IMR-90 (cell line): Measurements from ENCODE around the gene KIF25. TPM values are rescaled to one million over a fixed set of nuclear protein-coding genes. Genes with fewer than 3 reads are reported as not detected.

ENCODE experiments used
- ATAC-seq: fragments of 200-7000 bp; cut with Tn5 transposase; 2 replicates; pipeline ENCODE4 v1.9.1; 2020; ENCODE audit warnings: low read depth, mild to moderate bottlenecking, moderate library complexity
- BruUV-seq: library from RNA; stranded (reverse); fragments of 400-500 nt; replicated peaks from 2 replicates; lab custom pipeline; 2021; lab: Mats Ljungman, UMichigan
- CTCF ChIA-PET: fragments of 300-600 bp; formaldehyde crosslinking; extraction: SDS; loops from one replicate; lab custom pipeline; 2021; ENCODE audit warnings: antibody characterized with exemption; lab: Yijun Ruan, JAX
- POLR2A ChIA-PET: fragments of 300-600 bp; sonication (Branson Sonifier 250); formaldehyde crosslinking; loops from one replicate; lab custom pipeline; 2022; ENCODE audit warnings: antibody characterized with exemption; ENCODE audit not compliant: unreplicated experiment; lab: Charles Lee
- DNase-seq: peaks from one replicate; pipeline ENCODE4 v3.0.0; 2013
- H2AFZ ChIP-seq: replicated peaks from 2 replicates; pipeline ENCODE3; 2013; ENCODE audit warnings: low read length, mild to moderate bottlenecking; ENCODE audit not compliant: poor library complexity
- H2AK5ac ChIP-seq: 2 replicates; pipeline ENCODE4 v1.6.1; 2013; ENCODE audit warnings: low read depth, low read length, inconsistent platforms
- H2AK9ac ChIP-seq: replicated peaks from 2 replicates; pipeline ENCODE3; 2013; ENCODE audit warnings: mild to moderate bottlenecking, low read depth, low read length, moderate library complexity; ENCODE audit not compliant: poor library complexity
- H2BK120ac ChIP-seq: 2 replicates; pipeline ENCODE4 v1.6.1; 2013; ENCODE audit warnings: low read depth, low read length, inconsistent platforms
- H2BK15ac ChIP-seq: 3 replicates; pipeline ENCODE4 v1.6.1; 2013; ENCODE audit warnings: low read depth, low read length, inconsistent platforms
- H2BK20ac ChIP-seq: 2 replicates; pipeline ENCODE4 v1.6.1; 2013; ENCODE audit warnings: low read depth, mild to moderate bottlenecking, inconsistent platforms, low read length, moderate library complexity
- H2BK5ac ChIP-seq: 2 replicates; pipeline ENCODE4 v1.6.1; 2013; ENCODE audit warnings: mild to moderate bottlenecking, low read depth, low read length, inconsistent platforms; ENCODE audit not compliant: poor library complexity, severe bottlenecking
- H3K14ac ChIP-seq: replicated peaks from 2 replicates; pipeline ENCODE4 v1.6.1; 2013; ENCODE audit warnings: low read depth, low read length, inconsistent platforms
- H3K18ac ChIP-seq: 2 replicates; pipeline ENCODE4 v1.6.1; 2013; ENCODE audit warnings: low read depth, low read length, control low read depth
- H3K23ac ChIP-seq: 2 replicates; pipeline ENCODE4 v1.6.1; 2013; ENCODE audit warnings: low read depth, low read length, inconsistent platforms
- H3K27ac ChIP-seq: 2 replicates; pipeline ENCODE4 v1.5.1; 2013; ENCODE audit warnings: mild to moderate bottlenecking, control low read depth, low read length; ENCODE audit not compliant: insufficient read depth
- H3K27me3 ChIP-seq: 2 replicates; pipeline ENCODE4 v1.6.1; 2013; ENCODE audit warnings: low read length; ENCODE audit not compliant: control insufficient read depth, insufficient read depth
- H3K36me3 ChIP-seq: 2 replicates; pipeline ENCODE4 v1.6.1; 2013; ENCODE audit warnings: low read length, mixed read lengths; ENCODE audit not compliant: control insufficient read depth, insufficient read depth
- H3K4ac ChIP-seq: 2 replicates; pipeline ENCODE4 v1.6.1; 2013; ENCODE audit warnings: low read depth, low read length, inconsistent platforms
- H3K4me1 ChIP-seq: 2 replicates; pipeline ENCODE4 v1.6.1; 2013; ENCODE audit warnings: low read length, mixed read lengths; ENCODE audit not compliant: control insufficient read depth, insufficient read depth
- H3K4me2 ChIP-seq: 2 replicates; pipeline ENCODE4 v1.6.1; 2013; ENCODE audit warnings: low read depth, mild to moderate bottlenecking, control low read depth, low read length, moderate library complexity
- H3K4me3 ChIP-seq: 2 replicates; pipeline ENCODE4 v1.5.1; 2013; ENCODE audit warnings: low read depth, mild to moderate bottlenecking, control low read depth, low read length, moderate library complexity; ENCODE audit not compliant: insufficient read depth
- H3K56ac ChIP-seq: 2 replicates; pipeline ENCODE4 v1.6.1; 2013; ENCODE audit warnings: low read length, inconsistent platforms; ENCODE audit not compliant: insufficient read depth; ENCODE audit errors: extremely low read depth
- H3K79me1 ChIP-seq, 2 experiments: 2 replicates each; pipeline ENCODE4 v1.6.1; 2013; ENCODE audit warnings: low read length in 2 of 2, inconsistent platforms in 1 of 2, low read depth in 1 of 2
- H3K9ac ChIP-seq: 2 replicates; pipeline ENCODE4 v1.6.1; 2013; ENCODE audit warnings: low read depth, low read length, control low read depth
- H3K9me1 ChIP-seq: 2 replicates; pipeline ENCODE4 v1.6.1; 2013; ENCODE audit warnings: low read length, inconsistent platforms; ENCODE audit not compliant: insufficient read depth
- H3K9me3 ChIP-seq: 2 replicates; pipeline ENCODE4 v1.6.1; 2013; ENCODE audit warnings: low read length; ENCODE audit not compliant: control insufficient read depth, insufficient read depth
- H4K20me1 ChIP-seq: 2 replicates; pipeline ENCODE4 v1.6.1; 2013; ENCODE audit warnings: low read length, inconsistent platforms; ENCODE audit not compliant: insufficient read depth
- H4K5ac ChIP-seq: 2 replicates; pipeline ENCODE4 v1.6.1; 2013; ENCODE audit warnings: mild to moderate bottlenecking, low read depth, low read length, control low read depth
- H4K8ac ChIP-seq, 2 experiments: 2 replicates each; pipeline ENCODE4 v1.6.1; 2013; ENCODE audit warnings: low read depth in 2 of 2, low read length in 2 of 2, control low read depth in 1 of 2, inconsistent platforms in 1 of 2
- H4K91ac ChIP-seq: 2 replicates; pipeline ENCODE4 v1.6.1; 2013; ENCODE audit warnings: low read depth, low read length, inconsistent platforms; ENCODE audit not compliant: insufficient read depth
- BHLHE40 ChIP-seq: fragments of 150-350 bp; IDR thresholded peaks from 2 replicates; pipeline ENCODE4 v1.6.1; 2016; ENCODE audit warnings: mild to moderate bottlenecking, low read depth, low read length
- CEBPB ChIP-seq: IDR thresholded peaks from 2 replicates; pipeline ENCODE4 v1.6.1; 2012; ENCODE audit warnings: low read depth, low read length, improper control_type of control experiment
- CHD1 ChIP-seq: IDR thresholded peaks from 2 replicates; pipeline ENCODE4 v1.6.1; 2012; ENCODE audit warnings: low read depth, low read length, improper control_type of control experiment
- FOS ChIP-seq: fragments of 150-350 bp; IDR thresholded peaks from 2 replicates; pipeline ENCODE4 v1.6.1; 2016; ENCODE audit warnings: low read depth, low read length
- MAFK ChIP-seq: IDR thresholded peaks from 2 replicates; pipeline ENCODE4 v1.6.1; 2012; ENCODE audit warnings: low read depth, low read length, improper control_type of control experiment
- MAZ ChIP-seq: IDR thresholded peaks from 2 replicates; pipeline ENCODE4 v1.6.1; 2012; ENCODE audit warnings: low read depth, mild to moderate bottlenecking, low read length, improper control_type of control experiment, moderate library complexity, borderline replicate concordance
- MXI1 ChIP-seq: IDR thresholded peaks from 2 replicates; pipeline ENCODE4 v1.6.1; 2012; ENCODE audit warnings: low read depth, mild to moderate bottlenecking, low read length, moderate library complexity, borderline replicate concordance
- NFE2L2 ChIP-seq: fragments of 150-350 bp; IDR thresholded peaks from 2 replicates; pipeline ENCODE4 v1.6.1; 2016; ENCODE audit warnings: low read depth, mild to moderate bottlenecking, low read length
- POLR2A ChIP-seq: IDR thresholded peaks from 2 replicates; pipeline ENCODE4 v1.6.1; 2012; ENCODE audit warnings: mild to moderate bottlenecking, low read depth, low read length
- RAD21 ChIP-seq: IDR thresholded peaks from 2 replicates; pipeline ENCODE4 v1.6.1; 2012; ENCODE audit warnings: low read length, improper control_type of control experiment
- RCOR1 ChIP-seq: IDR thresholded peaks from 2 replicates; pipeline ENCODE4 v1.6.1; 2012; ENCODE audit warnings: mild to moderate bottlenecking, low read length, improper control_type of control experiment; ENCODE audit not compliant: insufficient replicate concordance
- RFX5 ChIP-seq: IDR thresholded peaks from 2 replicates; pipeline ENCODE4 v1.8.0; 2012; ENCODE audit warnings: low read depth, mild to moderate bottlenecking, low read length, moderate library complexity
- SMC3 ChIP-seq: fragments of 150-350 bp; IDR thresholded peaks from 2 replicates; pipeline ENCODE4 v1.6.1; 2016; ENCODE audit warnings: low read depth, mild to moderate bottlenecking, antibody characterized with exemption, low read length, moderate library complexity
- WGBS, 2 experiments: methylation state at CpG; one replicate each; pipeline versions ENCODE4 v1.1.5 to v1.1.7; 2013; ENCODE audit warnings: missing lambda C conversion rate in 2 of 2; ENCODE audit not compliant: insufficient read length in 1 of 2; ENCODE audit errors: extremely low coverage in 2 of 2; 5-methylcytosine and 5-hydroxymethylcytosine counted together
- dilution Hi-C: fragments of 300-500 bp; cut with HindIII; formaldehyde crosslinking; loops from one replicate; pipeline ENCODE4 v1.14.3; 2018; ENCODE audit warnings: low sequenced_read_pairs; ENCODE audit not compliant: unreplicated experiment
- in situ Hi-C: fragments of 300-500 bp; cut with MboI; formaldehyde crosslinking; loops from 3 replicates; pipeline ENCODE4 v1.14.3; 2019; ENCODE audit warnings: low sequenced_read_pairs, inconsistent platforms, mixed read lengths
- intact Hi-C: fragments of 100-400 bp; cut with micrococcal nuclease; formaldehyde crosslinking; loops from 2 replicates; pipeline ENCODE4 v1.10.0; 2022
- polyA plus RNA-seq, 3 experiments: library from polyadenylated mRNA; depleted of rRNA; stranded (reverse); fragments of >200 nt; gene quantifications; 2 replicates each; pipeline ENCODE4 v1.2.3, GENCODE V29; 2012; ENCODE audit warnings: low replicate concordance in 1 of 3
- total RNA-seq: library from RNA; depleted of rRNA; stranded (reverse); fragments of >200 nt; gene quantifications from 2 replicates; pipeline ENCODE4 v1.2.3, GENCODE V29; 2012
- TF ChIP-seq, protein P1 (sequence below): conservative IDR thresholded peaks from 2 replicates; pipeline ENCODE4 v1.5.1; 2012; ENCODE audit warnings: mild to moderate bottlenecking, low read depth, low read length, improper control_type of control experiment
- TF ChIP-seq, protein P2 (sequence below): fragments of 150-350 bp; IDR thresholded peaks from 2 replicates; pipeline ENCODE4 v1.6.1; 2016; ENCODE audit warnings: low read depth, mild to moderate bottlenecking, low read length, moderate library complexity, borderline replicate concordance
- TF ChIP-seq, protein P3 (sequence below): fragments of 150-350 bp; IDR thresholded peaks from 2 replicates; pipeline ENCODE4 v1.6.1; 2017; ENCODE audit warnings: mild to moderate bottlenecking, antibody characterized with exemption, low read length, low read depth

KIF25 gene
- total and polyA plus RNA-seq, 2 of the 4 experiments (the other 2 are of a cell fraction): not detected

DNA sequence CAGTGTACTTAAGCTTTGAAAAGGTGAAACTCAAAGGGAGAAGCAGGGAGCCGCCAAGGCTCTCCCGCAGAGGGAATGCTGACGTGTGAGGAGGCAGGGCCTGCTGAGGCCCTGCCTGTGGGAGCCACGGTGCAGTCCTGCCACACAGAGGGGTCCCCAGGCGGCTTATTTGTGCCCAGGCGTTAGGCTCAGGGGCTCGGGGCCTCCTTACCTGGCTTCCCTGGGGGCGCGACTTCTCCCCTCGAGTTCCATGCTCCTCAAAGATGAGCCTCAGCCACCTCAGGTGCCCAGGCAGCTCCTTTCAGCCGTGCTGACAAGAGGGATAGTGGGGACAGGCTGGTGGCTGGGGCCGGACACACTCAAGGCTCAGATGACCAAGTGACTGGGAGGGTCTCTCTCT is 2.2 kb upstream of the KIF25 start:
- Histone ChIP-seq H4K5ac (no peak overlapping the region), H2BK20ac (no peak overlapping the region), H2AK9ac (no peak overlapping the region), H3K4me2 (no peak overlapping the region), H4K91ac (no peak overlapping the region), H3K9ac (no peak overlapping the region), H2AK5ac (no peak overlapping the region), H3K79me1 (no peaks in the 10 kb centered on the region), H3K56ac (no peak overlapping the region), H4K8ac (no peak overlapping the region), H2BK15ac (no peak overlapping the region), H3K4ac (no peak overlapping the region), H3K18ac (no peak overlapping the region), H3K9me1 (no peaks in the 10 kb centered on the region; the same call in 1 of the 2 replicates), H3K14ac (no peak overlapping the region), H2BK5ac (no peak overlapping the region), H2AFZ (no peak overlapping the region), H3K36me3 (no peaks in the 10 kb centered on the region), H3K27ac (no peak overlapping the region), H3K27me3 (peaks cover 18% of the 10 kb centered on the region), H4K20me1 (no peaks in the 10 kb centered on the region), H3K9me3 (no peaks in the 10 kb centered on the region), H3K4me1 (no peaks in the 10 kb centered on the region; the same call in 1 of the 2 replicates), H2BK120ac (no peak overlapping the region), H3K4me3 (no peak overlapping the region), H3K23ac (no peak overlapping the region)
- TF ChIP-seq RAD21: no peak
- no peak for TF ChIP-seq NFE2L2
- TF ChIP-seq, protein P1, sequence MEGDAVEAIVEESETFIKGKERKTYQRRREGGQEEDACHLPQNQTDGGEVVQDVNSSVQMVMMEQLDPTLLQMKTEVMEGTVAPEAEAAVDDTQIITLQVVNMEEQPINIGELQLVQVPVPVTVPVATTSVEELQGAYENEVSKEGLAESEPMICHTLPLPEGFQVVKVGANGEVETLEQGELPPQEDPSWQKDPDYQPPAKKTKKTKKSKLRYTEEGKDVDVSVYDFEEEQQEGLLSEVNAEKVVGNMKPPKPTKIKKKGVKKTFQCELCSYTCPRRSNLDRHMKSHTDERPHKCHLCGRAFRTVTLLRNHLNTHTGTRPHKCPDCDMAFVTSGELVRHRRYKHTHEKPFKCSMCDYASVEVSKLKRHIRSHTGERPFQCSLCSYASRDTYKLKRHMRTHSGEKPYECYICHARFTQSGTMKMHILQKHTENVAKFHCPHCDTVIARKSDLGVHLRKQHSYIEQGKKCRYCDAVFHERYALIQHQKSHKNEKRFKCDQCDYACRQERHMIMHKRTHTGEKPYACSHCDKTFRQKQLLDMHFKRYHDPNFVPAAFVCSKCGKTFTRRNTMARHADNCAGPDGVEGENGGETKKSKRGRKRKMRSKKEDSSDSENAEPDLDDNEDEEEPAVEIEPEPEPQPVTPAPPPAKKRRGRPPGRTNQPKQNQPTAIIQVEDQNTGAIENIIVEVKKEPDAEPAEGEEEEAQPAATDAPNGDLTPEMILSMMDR: no peak
- no peak for TF ChIP-seq FOS
- TF ChIP-seq, protein P2, sequence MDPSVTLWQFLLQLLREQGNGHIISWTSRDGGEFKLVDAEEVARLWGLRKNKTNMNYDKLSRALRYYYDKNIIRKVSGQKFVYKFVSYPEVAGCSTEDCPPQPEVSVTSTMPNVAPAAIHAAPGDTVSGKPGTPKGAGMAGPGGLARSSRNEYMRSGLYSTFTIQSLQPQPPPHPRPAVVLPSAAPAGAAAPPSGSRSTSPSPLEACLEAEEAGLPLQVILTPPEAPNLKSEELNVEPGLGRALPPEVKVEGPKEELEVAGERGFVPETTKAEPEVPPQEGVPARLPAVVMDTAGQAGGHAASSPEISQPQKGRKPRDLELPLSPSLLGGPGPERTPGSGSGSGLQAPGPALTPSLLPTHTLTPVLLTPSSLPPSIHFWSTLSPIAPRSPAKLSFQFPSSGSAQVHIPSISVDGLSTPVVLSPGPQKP: no peak
- TF ChIP-seq POLR2A: no peak
- TF ChIP-seq, protein P3, sequence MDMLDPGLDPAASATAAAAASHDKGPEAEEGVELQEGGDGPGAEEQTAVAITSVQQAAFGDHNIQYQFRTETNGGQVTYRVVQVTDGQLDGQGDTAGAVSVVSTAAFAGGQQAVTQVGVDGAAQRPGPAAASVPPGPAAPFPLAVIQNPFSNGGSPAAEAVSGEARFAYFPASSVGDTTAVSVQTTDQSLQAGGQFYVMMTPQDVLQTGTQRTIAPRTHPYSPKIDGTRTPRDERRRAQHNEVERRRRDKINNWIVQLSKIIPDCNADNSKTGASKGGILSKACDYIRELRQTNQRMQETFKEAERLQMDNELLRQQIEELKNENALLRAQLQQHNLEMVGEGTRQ: no peak
- TF ChIP-seq CEBPB: no peak
- TF ChIP-seq SMC3: no peak
- no peak for TF ChIP-seq CHD1
- no peak for TF ChIP-seq MAZ
- no peak for TF ChIP-seq RFX5
- TF ChIP-seq RCOR1: no peak
- TF ChIP-seq MAFK: no peak
- TF ChIP-seq MXI1: no peak
- no peak for TF ChIP-seq BHLHE40
- in situ Hi-C loops: no loop called here
- intact Hi-C loops: no loop called here
- CTCF ChIA-PET: no interaction called here
- WGBS, 2 experiments: 84% methylated on average over 8 of the region's 12 CpGs; no CpG with 5 or more reads in 1 of the 2 experiments
- ATAC-seq (no peak), DNase-seq (no peak)
- POLR2A ChIA-PET: no interaction called here
- BruUV-seq: no TSS peak
- dilution Hi-C loops: no loop called here
